Type B pancreatic cell (in vitro differentiated cells): ENCODE data around the gene IBA57. TPM values are rescaled to one million over a fixed set of nuclear protein-coding genes. Genes with fewer than 3 reads are reported as not detected.

ENCODE experiments used
- DNase-seq: peaks from one replicate; pipeline ENCODE4 v3.0.0; 2021; ENCODE audit warnings: mixed read lengths; ENCODE audit not compliant: unreplicated experiment; ENCODE audit errors: extremely low spot score
- H3K27ac Mint-ChIP-seq: 2 replicates; pipeline ENCODE4 v1.8.0; 2021; ENCODE audit warnings: mild to moderate bottlenecking, mixed read lengths
- H3K27me3 Mint-ChIP-seq: 2 replicates; pipeline ENCODE4 v1.8.0; 2021; ENCODE audit warnings: mixed read lengths
- H3K36me3 Mint-ChIP-seq: 2 replicates; pipeline ENCODE4 v1.8.0; 2021; ENCODE audit warnings: mixed read lengths
- H3K4me1 Mint-ChIP-seq: one replicate; pipeline ENCODE4 v1.8.0; 2021; ENCODE audit warnings: mixed read lengths; ENCODE audit not compliant: unreplicated experiment
- H3K4me3 Mint-ChIP-seq: 2 replicates; pipeline ENCODE4 v1.8.0; 2021; ENCODE audit warnings: mild to moderate bottlenecking, mixed read lengths
- H3K9me3 Mint-ChIP-seq: 2 replicates; pipeline ENCODE4 v1.8.0; 2021; ENCODE audit warnings: mixed read lengths
- total RNA-seq: library from RNA; stranded (reverse); gene quantifications from 2 replicates; pipeline ENCODE4 v1.2.1, GENCODE V29; 2021; ENCODE audit warnings: low replicate concordance
- TF ChIP-seq, protein P1 (sequence below): fragments of 200-600 bp; sonication (generic); conservative IDR thresholded peaks from 2 replicates; pipeline ENCODE4 v1.5.0; 2021; ENCODE audit warnings: antibody characterized with exemption, mild to moderate bottlenecking

Gene IBA57
- total RNA-seq, 1 donor from 2014 or later: 9.5 TPM

GRCh38 chr1:228175316-228176023, 9.9 kb downstream of the IBA57 start:
- no peak overlapping the region for H3K27ac Mint-ChIP-seq
- H3K36me3 Mint-ChIP-seq: no peaks in the 10 kb centered on the region
- DNase-seq: no peak
- H3K9me3 Mint-ChIP-seq: no peaks in the 10 kb centered on the region
- TF ChIP-seq, protein P1, sequence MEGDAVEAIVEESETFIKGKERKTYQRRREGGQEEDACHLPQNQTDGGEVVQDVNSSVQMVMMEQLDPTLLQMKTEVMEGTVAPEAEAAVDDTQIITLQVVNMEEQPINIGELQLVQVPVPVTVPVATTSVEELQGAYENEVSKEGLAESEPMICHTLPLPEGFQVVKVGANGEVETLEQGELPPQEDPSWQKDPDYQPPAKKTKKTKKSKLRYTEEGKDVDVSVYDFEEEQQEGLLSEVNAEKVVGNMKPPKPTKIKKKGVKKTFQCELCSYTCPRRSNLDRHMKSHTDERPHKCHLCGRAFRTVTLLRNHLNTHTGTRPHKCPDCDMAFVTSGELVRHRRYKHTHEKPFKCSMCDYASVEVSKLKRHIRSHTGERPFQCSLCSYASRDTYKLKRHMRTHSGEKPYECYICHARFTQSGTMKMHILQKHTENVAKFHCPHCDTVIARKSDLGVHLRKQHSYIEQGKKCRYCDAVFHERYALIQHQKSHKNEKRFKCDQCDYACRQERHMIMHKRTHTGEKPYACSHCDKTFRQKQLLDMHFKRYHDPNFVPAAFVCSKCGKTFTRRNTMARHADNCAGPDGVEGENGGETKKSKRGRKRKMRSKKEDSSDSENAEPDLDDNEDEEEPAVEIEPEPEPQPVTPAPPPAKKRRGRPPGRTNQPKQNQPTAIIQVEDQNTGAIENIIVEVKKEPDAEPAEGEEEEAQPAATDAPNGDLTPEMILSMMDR: no peak
- no peaks in the 10 kb centered on the region for H3K4me1 Mint-ChIP-seq
- H3K4me3 Mint-ChIP-seq: no peak overlapping the region
- no peaks in the 10 kb centered on the region for H3K27me3 Mint-ChIP-seq

- Mint-ChIP-seq H3K27ac (no peak overlapping the region), H3K4me1 (no peaks in the 10 kb centered on the region), H3K36me3 (no peaks in the 10 kb centered on the region), H3K9me3 (no peaks in the 10 kb centered on the region), H3K27me3 (no peaks in the 10 kb centered on the region), H3K4me3 (no peak overlapping the region)
- no peak for DNase-seq
- TF ChIP-seq, protein P1: no peak
Measured at GRCh38 chr1:228176024-228176395, 10.4 kb downstream of the IBA57 start.

DNA sequence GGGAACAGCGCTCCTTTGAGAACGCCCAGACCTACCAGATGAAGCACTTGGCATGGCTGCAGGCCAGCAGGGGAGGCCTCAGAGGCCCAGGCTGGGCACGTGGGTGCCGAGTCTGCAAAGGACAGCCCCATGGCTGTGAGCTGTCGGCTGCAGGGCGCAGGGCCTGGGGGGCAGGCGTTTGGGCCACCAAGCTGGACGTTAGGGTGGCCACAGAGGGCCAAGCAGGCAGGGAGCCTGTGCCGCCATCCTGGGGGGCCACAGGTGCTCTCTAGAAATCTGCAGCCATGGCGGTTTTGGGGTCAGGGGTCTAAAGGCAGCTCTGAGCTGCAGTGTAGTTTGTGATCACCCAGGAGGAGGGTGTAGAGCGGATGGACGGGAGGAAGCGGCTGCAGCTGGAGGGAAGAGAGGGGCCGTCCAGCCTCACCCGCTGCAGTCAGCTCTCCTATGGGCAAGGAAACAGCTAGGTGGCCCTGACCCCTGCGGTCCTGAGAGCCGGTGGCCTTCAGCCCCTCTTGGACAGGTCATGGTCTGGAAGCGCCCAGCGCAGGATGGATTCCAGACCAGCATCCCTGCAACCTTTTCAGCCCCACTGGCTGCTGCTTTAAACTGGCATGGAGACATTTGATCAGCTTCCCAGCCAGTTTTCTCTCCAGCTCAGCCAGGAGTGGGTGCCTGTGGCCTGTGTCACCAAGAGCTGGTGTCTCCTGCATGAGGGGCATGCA, 11.0 kb downstream of the IBA57 start:
- H3K9me3 Mint-ChIP-seq: no peaks in the 10 kb centered on the region
- TF ChIP-seq, protein P1: no peak
- H3K27me3 Mint-ChIP-seq: no peaks in the 10 kb centered on the region
- H3K4me1 Mint-ChIP-seq: no peaks in the 10 kb centered on the region
- no peak overlapping the region for H3K27ac Mint-ChIP-seq
- no peak for DNase-seq
- no peak overlapping the region for H3K4me3 Mint-ChIP-seq
- H3K36me3 Mint-ChIP-seq: no peaks in the 10 kb centered on the region

DNA sequence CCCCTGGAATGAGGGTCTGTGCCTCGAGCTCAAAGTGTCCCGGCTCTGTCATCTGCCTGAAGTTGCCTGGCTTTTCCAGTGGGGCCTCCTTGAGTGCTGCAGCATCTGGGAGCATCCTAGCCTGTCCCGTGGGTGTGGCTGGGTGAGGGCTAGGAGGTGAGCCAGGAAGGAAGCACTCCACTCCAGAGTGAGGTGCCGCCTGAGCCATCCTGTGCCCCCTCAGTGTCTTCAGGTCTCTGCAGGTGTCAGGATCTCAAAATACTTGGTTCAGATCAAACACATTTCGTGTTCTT, 11.5 kb downstream of the IBA57 start:
- no peaks in the 10 kb centered on the region for H3K27me3 Mint-ChIP-seq

DNA sequence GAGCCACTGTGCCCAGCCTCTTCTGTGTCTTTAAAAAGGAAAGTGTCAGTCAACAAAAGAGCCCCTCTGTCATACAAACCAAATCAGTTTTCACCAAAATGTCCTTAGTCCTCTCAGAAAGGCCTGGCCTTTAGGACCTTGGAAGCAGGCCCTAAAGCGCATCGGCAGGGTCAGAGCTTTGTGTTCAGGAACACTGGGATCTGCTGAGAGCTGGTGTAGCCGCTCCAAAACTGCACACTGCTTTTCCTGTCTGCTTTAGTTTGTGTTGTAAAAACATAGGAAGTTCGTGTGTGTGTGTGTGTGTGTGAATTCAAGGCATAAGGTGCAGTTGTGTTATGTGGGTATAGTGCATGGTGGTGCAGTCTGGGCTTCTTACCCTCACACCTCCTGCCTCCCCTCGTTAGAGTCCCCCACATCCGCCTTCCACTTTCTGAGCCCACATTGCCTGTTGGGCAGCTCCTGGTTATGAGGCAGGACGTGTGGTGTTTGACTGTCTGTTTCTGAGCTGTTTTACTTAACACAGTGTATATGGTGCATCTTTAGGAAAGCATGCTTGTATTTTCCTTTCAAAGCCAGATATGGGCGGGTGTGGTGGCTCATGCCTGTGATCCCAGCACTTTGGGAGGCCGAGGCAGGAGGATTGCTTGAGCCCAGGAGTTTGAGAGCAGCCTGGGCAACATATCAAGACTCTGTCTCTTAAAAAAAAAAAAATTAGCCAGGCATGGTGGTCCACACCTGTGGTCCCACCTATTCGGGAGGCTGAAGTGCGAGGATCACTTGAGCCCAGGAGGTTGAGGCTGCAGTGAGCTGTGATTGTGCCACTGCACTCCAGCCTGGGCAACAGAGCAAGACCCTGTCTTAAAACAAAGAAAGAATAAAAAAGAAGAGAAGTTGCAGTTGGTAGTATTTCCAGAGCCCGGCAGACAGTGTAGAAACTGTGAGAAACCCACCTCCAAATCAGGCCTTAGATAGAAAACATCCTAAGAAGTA, 12.4 kb downstream of the IBA57 start:
- no peaks in the 10 kb centered on the region for H3K9me3 Mint-ChIP-seq
- no peak for DNase-seq
- no peaks in the 10 kb centered on the region for H3K4me1 Mint-ChIP-seq
- peak overlapping the region; percentile 37 for H3K27ac Mint-ChIP-seq
- H3K36me3 Mint-ChIP-seq: no peaks in the 10 kb centered on the region
- TF ChIP-seq, protein P1: no peak
- no peaks in the 10 kb centered on the region for H3K27me3 Mint-ChIP-seq
- no peak overlapping the region for H3K4me3 Mint-ChIP-seq

More for the DNA sequence above, 11.5 kb downstream of the IBA57 start:
- DNase-seq: no peak
- H3K4me1 Mint-ChIP-seq: no peaks in the 10 kb centered on the region
- H3K27ac Mint-ChIP-seq: no peak overlapping the region
- H3K36me3 Mint-ChIP-seq: no peaks in the 10 kb centered on the region
- TF ChIP-seq, protein P1: no peak
- H3K9me3 Mint-ChIP-seq: no peaks in the 10 kb centered on the region
- no peak overlapping the region for H3K4me3 Mint-ChIP-seq
